Natural killer cell (primary cell): ENCODE measurements around the gene SORBS1. TPM values are rescaled to one million over a fixed set of nuclear protein-coding genes. Genes with fewer than 3 reads are reported as not detected.

Experiments
- ATAC-seq, 3 donors: fragments of 150-1000 bp in 2 of 3; fragments of 200-7000 bp in 1 of 3; cut with Tn5 transposase; 1 replicate in 1 of 3; 2 replicates in 2 of 3; pipeline ENCODE4 v1.10.0; 2021; ENCODE audit warnings: mild to moderate bottlenecking in 2 of 3, moderate library complexity in 2 of 3
- DNase-seq, 2 donors: peaks; one replicate each; pipeline versions ENCODE4 v3.0.0 to v3.0.0-alpha.2; 2013 to 2021; ENCODE audit warnings: mixed read lengths in 1 of 2
- H3K27ac ChIP-seq: one replicate; pipeline ENCODE4 v1.5.1; 2013; ENCODE audit warnings: mild to moderate bottlenecking, low read length
- H3K27me3 ChIP-seq: one replicate; pipeline ENCODE4 v1.6.1; 2013; ENCODE audit warnings: low read length; ENCODE audit not compliant: control insufficient read depth, insufficient read depth
- H3K36me3 ChIP-seq: one replicate; pipeline ENCODE4 v1.6.1; 2013; ENCODE audit warnings: low read length; ENCODE audit not compliant: control insufficient read depth, insufficient read depth
- H3K4me1 ChIP-seq: one replicate; pipeline ENCODE4 v1.6.1; 2013; ENCODE audit warnings: low read length; ENCODE audit not compliant: control insufficient read depth, insufficient read depth
- H3K4me3 ChIP-seq: one replicate; pipeline ENCODE4 v1.5.1; 2013; ENCODE audit warnings: low read length
- H3K9me3 ChIP-seq: one replicate; pipeline ENCODE4 v1.6.1; 2013; ENCODE audit warnings: low read length; ENCODE audit not compliant: control insufficient read depth, insufficient read depth
- H3K27ac Mint-ChIP-seq, 2 donors: one replicate each; pipeline ENCODE4 v1.8.0; 2022; ENCODE audit warnings: mild to moderate bottlenecking in 2 of 2, mixed read lengths in 2 of 2, moderate library complexity in 1 of 2
- H3K27me3 Mint-ChIP-seq, 2 donors: one replicate each; pipeline ENCODE4 v1.8.0; 2022; ENCODE audit warnings: low read depth in 2 of 2, mixed read lengths in 2 of 2
- H3K36me3 Mint-ChIP-seq: one replicate; pipeline ENCODE4 v1.8.0; 2022; ENCODE audit warnings: mixed read lengths
- H3K4me1 Mint-ChIP-seq, 2 donors: one replicate each; pipeline ENCODE4 v1.8.0; 2022; ENCODE audit warnings: mixed read lengths in 2 of 2
- H3K4me3 Mint-ChIP-seq: one replicate; pipeline ENCODE4 v1.8.0; 2022; ENCODE audit warnings: mild to moderate bottlenecking, moderate library complexity, mixed read lengths
- H3K9me3 Mint-ChIP-seq, 2 donors: one replicate each; pipeline ENCODE4 v1.8.0; 2022; ENCODE audit warnings: mixed read lengths in 2 of 2
- CTCF ChIP-seq: fragments of 200-600 bp; IDR thresholded peaks from one replicate; pipeline ENCODE4 v1.8.0; 2022; ENCODE audit warnings: antibody characterized with exemption
- WGBS: methylation state at CpG from one replicate; pipeline ENCODE4 v1.1.7; 2013; ENCODE audit warnings: missing lambda C conversion rate; ENCODE audit not compliant: insufficient coverage; 5-methylcytosine and 5-hydroxymethylcytosine counted together
- intact Hi-C: fragments of 100-400 bp; cut with micrococcal nuclease; formaldehyde crosslinking; loops from one replicate; pipeline ENCODE4 v1.14.2; 2022
- total RNA-seq, 4 donors: library from RNA; stranded (reverse); fragments of 120-200 nt in 1 of 4; gene quantifications; one replicate each; pipeline versions ENCODE4 v1.2.3 to v1.2.4, GENCODE V29; 2013 to 2022

Gene SORBS1
- total RNA-seq, 3 donors from 2014 or later (not counting 1 experiment from before 2014, with no cell fraction given), result 2.4 to 5.4 (median 2.8) TPM

- Histone ChIP-seq H3K27ac (no peak overlapping the region), H3K27me3 (no peaks in the 10 kb centered on the region), H3K9me3 (no peaks in the 10 kb centered on the region), H3K4me1 (no peaks in the 10 kb centered on the region), H3K4me3 (no peak overlapping the region), H3K36me3 (no peaks in the 10 kb centered on the region)
- no peak for ATAC-seq
- Mint-ChIP-seq H3K27ac (no peak overlapping the region), H3K9me3 (no peaks in the 10 kb centered on the region), H3K4me1 (no peaks in the 10 kb centered on the region), H3K36me3 (no peaks in the 10 kb centered on the region), H3K4me3 (no peak overlapping the region), H3K27me3 (peaks cover 4 to 8% of the 10 kb centered on the region in 2 donors)
- TF ChIP-seq CTCF, result no peak
- WGBS, result 77% methylated on average over 3 of the region's 3 CpGs
- no peak for DNase-seq
- intact Hi-C loops, result no loop called here
Measured at GRCh38 chr10:95508730-95509129, 52.4 kb downstream of the SORBS1 start.

- peaks cover 2 to 8% of the 10 kb centered on the region in 2 donors for H3K27me3 Mint-ChIP-seq
- 94% methylated on average over 2 of the region's 2 CpGs for WGBS
- no peak overlapping the region for H3K27ac ChIP-seq
- H3K27me3 ChIP-seq, result no peaks in the 10 kb centered on the region
- no peaks in the 10 kb centered on the region for H3K9me3 ChIP-seq
- H3K9me3 Mint-ChIP-seq, result no peaks in the 10 kb centered on the region
- H3K4me1 ChIP-seq, result no peaks in the 10 kb centered on the region
- H3K4me3 Mint-ChIP-seq, result no peak overlapping the region
- no peak overlapping the region for H3K27ac Mint-ChIP-seq
- no peak for TF ChIP-seq CTCF
- H3K4me3 ChIP-seq, result no peak overlapping the region
- no peaks in the 10 kb centered on the region for H3K36me3 Mint-ChIP-seq
- no peaks in the 10 kb centered on the region for H3K4me1 Mint-ChIP-seq
- intact Hi-C loops, result no loop called here
- DNase-seq (no peak), ATAC-seq (no peak)
- no peaks in the 10 kb centered on the region for H3K36me3 ChIP-seq
Measured at GRCh38 chr10:95506056-95506737, 55.0 kb downstream of the SORBS1 start.

- Histone ChIP-seq H3K4me1 (no peaks in the 10 kb centered on the region), H3K9me3 (no peaks in the 10 kb centered on the region), H3K4me3 (no peak overlapping the region), H3K27me3 (no peaks in the 10 kb centered on the region), H3K36me3 (no peaks in the 10 kb centered on the region), H3K27ac (no peak overlapping the region)
- DNase-seq (no peak), ATAC-seq (no peak)
- no peak for TF ChIP-seq CTCF
- Mint-ChIP-seq H3K4me1 (no peaks in the 10 kb centered on the region), H3K27me3 (peaks cover 2 to 8% of the 10 kb centered on the region in 2 donors), H3K4me3 (no peak overlapping the region), H3K27ac (no peak overlapping the region), H3K9me3 (no peaks in the 10 kb centered on the region), H3K36me3 (no peaks in the 10 kb centered on the region)
- WGBS, result 77% methylated on average over 2 of the region's 3 CpGs
- intact Hi-C loops, result no loop called here
Measured at GRCh38 chr10:95505641-95506040, 55.5 kb downstream of the SORBS1 start.

- ATAC-seq (no peak), DNase-seq (no peak)
- no peak overlapping the region for H3K27ac Mint-ChIP-seq
- intact Hi-C loops, result no loop called here
- Histone ChIP-seq H3K9me3 (no peaks in the 10 kb centered on the region), H3K4me1 (no peaks in the 10 kb centered on the region), H3K36me3 (no peaks in the 10 kb centered on the region), H3K4me3 (no peak overlapping the region), H3K27me3 (no peaks in the 10 kb centered on the region), H3K27ac (no peak overlapping the region)
- H3K4me3 Mint-ChIP-seq, result no peak overlapping the region
- no peaks in the 10 kb centered on the region for H3K4me1 Mint-ChIP-seq
- peaks cover 2 to 8% of the 10 kb centered on the region in 2 donors for H3K27me3 Mint-ChIP-seq
- no peaks in the 10 kb centered on the region for H3K36me3 Mint-ChIP-seq
- no peak for TF ChIP-seq CTCF
- H3K9me3 Mint-ChIP-seq, result no peaks in the 10 kb centered on the region
- WGBS, result 82% methylated on average over 5 of the region's 5 CpGs
Measured at GRCh38 chr10:95505084-95505610, 56.0 kb downstream of the SORBS1 start.
